HG02973 (cell line): ENCODE data around the gene DDI2.

Experiments
- ATAC-seq: cut with Tn5 transposase; IDR thresholded peaks from one replicate; pipeline ENCODE4 v1.9.1; 2021; ENCODE audit warnings: moderate library complexity; ENCODE audit not compliant: unreplicated experiment

Gene DDI2

DNA sequence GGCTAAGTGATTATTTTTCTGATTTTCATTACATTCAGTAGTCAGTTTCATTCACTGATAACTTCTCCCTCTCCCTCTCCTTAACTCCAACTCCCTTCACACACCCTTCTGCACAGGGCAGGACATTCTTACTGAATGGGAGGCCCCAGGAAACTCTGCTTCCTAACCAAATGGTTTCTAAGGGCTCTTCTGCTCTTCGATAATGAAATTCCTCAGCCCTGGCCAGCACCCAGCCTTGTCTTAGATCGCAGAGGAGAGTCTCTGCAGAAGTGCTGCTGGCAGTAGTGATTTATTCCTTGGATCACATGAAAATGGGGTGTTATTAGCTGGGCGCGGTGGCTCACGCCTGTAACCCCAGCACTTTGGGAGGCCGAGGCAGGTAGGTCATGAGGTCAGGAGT lies 83.2 kb downstream of the DDI2 start:
- no peak for ATAC-seq

DNA sequence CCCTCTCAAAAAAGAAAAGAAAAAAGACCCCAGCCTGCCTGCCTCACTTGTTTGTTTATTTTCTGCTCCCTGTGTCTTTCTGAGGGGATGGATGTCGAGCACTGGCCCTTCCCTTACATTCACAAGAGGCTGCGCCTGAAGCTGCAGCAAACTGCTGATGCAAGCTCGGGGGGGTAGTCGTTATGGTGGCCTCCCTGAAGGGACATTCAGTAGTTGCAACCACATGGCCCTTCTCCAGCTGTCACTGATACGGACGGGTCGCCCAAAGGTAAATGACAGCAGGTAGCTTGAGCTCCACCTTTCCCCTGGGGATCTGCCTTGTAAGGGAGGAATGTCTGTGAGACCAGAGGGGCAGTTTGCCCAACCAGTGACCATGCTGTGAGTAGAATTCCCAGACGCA lies 84.5 kb downstream of the DDI2 start:
- no peak for ATAC-seq

DNA sequence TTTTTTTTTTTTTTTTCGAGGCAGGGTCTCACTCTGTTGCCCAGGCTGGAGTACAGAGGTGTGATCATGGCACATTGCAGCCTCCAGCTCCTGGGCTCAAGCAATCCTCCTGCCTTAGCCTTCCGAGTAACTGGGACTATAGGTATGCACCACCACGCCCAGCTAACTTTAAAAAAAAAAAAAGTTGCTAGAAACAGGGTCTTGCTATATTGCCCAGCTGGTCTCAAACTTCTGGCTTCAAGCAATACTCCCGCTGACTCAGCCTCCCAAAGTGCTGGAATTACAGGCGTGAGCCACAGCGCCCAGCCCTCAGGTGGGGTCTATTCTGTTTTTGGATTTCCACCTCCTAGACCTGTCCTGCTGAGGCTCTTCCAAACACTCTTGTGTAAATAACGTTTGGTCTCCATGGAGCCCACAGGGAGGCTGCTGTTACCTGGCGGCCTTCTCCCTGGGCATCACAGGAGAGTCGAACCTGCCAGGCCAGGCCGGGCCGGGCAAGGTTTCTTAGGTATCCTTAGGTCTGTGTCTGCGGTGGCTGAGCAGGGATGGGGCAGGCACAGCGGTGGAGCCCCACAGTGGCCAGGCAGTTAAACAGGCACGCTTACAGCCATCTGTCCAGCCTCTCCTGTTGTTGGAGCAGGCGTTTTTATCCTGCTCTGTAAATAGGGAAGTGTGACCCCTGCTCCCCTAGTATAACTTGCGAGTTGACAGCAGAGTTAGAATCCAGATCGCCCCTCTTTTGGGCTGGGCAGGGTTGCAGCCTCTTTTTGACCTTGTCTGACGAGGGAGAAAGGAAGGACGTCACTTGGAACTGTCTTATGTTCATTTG lies 85.7 kb downstream of the DDI2 start:
- ATAC-seq: no peak

DNA sequence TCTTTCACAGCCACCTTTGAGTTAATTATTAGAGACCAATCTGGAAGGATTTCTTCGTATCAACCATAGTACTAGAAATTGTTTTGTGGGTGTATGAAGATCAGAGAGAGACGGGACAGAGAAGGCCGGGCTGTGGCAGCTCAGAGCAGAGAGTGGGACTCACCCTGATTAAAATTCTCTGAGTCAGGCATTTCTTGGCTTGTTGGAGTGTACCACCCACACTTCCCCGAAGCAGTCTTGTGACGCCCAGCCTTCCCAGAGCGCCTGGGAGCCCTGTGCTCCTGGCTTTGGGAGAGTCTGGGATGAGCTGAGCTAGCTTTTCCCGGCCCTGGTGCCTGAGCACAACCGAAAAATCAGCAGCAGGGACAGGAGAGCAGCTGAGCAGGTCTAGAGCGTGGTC lies 86.3 kb downstream of the DDI2 start:
- no peak for ATAC-seq

DNA sequence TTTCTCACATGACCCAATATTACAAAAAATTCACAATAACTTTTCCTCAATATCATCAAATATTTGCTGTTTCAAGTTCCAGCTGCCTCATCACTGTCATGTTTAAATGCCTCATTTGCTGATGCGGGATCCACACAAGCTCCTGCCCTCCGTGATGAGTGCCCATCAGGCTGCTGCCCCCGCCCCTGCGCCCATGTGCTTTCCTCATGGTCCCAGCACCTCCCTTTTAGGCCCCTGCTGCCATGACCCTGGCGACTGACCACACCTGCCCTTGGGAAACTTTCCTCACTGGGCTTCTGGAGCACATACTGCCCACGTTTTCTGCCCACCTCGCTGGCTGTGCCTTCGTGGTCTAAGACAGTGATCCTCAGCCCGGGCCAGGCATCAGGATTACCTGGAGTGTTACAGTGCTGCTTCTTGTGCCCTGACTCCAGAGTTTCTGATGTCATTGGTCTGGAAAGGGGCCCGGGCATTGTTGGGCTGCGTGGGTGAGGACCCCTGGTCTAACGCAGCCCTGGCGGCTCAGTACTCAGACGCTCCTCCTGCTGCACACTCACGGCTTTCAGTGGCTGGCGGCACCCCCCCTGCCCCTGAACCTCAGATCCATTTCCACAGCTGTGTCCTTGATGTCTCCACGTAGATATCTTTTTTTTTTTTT lies 87.4 kb downstream of the DDI2 start:
- ATAC-seq: no peak

DNA sequence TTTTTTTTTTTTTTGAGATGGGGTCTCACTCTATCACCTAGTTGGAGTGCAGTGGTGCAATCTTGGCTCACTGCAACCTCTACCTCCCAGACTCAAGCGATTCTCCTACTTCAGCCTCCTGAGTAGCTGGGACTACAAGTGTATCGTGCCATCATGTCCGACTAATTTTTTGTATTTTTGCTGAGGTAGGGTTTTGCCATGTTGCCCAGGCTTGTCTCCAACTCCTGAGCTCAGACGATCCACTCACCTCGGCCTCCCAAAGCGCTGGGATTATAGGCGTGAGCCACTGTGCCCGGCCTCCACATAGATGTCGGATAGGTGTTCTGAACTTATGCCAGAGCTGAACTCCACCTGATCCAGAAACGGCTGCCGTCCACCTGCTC lies 87.9 kb downstream of the DDI2 start:
- ATAC-seq: no peak

DNA sequence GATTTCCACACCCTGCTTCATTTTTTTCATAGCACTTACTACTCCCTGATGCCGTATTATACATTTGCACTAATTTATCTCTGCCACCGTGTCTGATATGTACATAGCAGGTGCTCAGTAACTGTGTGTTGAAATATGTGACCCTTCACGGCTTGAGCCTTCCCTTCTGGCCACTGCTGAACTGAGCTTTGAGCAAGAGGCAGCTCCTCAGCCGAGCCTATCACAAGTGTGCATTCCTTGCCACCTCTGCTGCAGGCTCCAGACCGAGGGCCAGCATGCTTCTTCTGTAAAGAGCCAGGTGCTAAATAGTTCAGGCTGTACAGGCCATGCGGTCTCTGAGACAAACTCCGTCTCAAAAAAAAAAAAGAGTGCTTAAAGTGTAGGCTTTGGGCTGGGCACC lies 89.5 kb downstream of the DDI2 start:
- ATAC-seq: no peak

DNA sequence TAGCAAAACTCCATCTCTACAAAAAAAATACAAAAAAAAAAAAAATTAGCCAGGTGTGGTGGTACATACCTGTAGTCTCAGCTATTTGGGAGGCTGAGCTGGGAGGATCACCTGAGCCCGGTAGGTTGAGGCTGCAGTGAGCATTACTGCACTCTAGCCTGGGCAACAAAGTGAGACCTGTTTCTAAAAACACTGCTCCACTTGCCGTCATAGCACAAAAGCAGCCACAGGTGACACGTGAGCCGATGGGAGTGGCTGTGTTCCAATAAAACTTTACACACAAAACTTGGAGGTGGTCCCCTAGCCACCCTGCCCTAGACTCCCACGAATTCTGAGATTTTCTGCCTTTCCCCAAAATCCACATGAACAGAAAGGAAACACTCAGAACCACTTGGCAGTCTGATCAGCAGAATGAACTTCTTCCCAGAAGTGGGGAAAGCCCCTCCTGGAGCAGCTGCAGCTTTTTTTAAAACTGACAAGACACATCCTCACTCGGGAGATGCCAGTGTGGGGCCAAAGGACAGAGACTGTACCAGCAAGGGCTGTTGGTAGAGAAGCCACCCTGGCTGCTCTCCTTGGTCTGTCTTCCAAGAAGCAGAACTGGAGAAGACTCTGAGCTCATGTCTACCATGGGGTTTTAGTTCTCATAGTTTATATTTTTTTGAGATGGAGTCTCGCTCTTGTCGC lies 90.1 kb downstream of the DDI2 start:
- ATAC-seq: no peak

DNA sequence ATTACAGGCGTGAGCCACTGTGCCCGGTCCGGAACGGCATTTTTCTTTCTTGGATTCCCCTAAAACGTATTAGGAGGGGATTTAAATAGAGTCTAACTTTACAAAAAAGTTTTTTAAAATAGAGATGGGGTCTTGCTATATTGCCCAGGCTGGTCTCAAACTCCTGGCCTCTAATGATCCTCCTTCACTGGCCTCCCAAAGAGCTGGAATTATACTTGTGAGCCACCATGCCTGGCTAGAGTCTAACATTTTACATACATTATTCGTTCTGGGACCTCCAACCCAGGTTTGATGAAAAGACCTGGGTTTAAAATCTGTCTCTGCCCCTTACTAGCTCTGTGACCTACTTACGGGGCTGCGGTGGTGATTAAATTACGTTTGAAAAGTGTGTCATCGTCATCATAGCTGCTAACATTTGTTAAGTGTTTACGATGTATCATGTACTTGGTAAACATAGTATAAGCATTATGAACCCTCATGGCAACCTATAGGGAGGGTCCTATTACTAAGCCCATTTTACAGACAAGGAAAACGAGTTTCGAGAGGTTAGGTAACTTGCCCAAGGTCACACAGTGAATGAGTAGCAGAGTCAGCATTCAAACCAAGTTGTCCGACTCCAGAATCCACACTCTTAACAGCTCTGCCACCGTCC lies 91.4 kb downstream of the DDI2 start:
- ATAC-seq: no peak

DNA sequence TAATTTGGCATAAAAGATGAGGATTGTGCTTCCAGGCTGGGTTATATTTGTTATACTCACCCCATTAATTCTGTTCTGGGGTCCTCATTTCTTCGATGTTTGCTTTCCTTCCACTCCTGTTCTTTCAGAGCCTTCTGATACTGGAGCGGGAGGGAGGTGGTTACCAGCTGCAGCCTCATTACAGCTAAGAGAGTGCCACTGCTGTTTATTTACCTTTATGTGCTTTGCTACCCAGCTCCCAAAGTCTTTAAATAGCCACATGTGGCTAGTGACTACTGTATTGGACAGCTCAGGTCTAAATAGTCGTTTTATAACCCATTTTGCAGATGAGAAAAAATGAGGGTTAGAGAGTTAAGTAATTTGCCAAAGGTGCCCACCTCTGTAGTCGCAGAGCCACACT lies 92.0 kb downstream of the DDI2 start:
- no peak for ATAC-seq

DNA sequence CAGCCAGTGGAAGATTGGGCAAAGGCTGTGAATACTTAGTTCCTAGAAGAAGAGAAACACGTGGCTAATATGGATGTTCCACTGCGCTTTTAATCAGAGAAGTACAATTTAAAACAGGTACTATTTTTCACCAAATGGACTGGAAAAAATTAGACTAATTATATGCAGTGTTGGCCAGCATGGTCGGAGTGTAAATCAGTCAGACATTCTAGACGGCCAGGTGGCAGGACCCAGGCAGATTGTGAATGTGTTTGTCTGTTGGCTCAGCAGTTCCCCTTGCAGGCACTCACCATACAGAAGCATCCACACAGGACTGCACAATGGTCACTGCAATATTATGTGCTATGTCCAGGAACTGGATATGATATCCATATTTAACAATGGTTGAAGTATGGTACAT lies 94.9 kb downstream of the DDI2 start:
- no peak for ATAC-seq

DNA sequence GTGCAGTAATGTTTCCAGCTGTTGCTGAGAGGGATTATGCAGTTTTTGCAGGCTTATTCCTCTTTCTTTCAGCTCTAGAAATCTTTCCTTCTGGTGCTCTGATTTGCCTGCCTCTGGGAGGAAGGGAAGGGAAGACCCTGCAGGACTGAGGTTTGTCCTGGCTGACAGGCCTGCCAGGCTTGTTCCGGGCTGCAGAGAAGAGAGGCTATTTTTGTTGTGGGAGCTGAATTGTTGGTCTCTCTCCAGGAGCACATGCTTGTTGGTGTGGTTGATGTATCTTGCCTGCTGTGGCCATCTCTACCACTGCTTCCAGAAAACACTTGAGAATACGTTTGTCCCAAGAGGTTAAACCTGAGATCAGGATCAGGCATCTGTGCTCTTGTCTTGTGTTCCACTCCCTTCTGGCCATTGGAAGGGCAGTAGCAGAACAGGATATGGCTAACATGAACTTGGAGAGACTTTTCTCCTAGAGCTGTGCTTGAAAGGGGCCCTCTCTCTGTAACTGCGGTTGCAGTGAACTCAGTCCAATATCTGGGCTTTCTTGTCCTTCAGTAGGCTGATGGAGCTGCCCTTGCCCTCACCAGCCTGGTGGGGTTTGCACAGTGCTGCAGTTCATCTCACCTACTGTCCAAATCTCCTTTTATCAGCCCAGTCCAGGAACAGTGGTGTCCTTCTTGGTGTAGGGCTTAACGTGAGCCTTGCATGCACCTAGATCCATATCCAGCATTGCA lies 97.3 kb downstream of the DDI2 start:
- no peak for ATAC-seq

DNA sequence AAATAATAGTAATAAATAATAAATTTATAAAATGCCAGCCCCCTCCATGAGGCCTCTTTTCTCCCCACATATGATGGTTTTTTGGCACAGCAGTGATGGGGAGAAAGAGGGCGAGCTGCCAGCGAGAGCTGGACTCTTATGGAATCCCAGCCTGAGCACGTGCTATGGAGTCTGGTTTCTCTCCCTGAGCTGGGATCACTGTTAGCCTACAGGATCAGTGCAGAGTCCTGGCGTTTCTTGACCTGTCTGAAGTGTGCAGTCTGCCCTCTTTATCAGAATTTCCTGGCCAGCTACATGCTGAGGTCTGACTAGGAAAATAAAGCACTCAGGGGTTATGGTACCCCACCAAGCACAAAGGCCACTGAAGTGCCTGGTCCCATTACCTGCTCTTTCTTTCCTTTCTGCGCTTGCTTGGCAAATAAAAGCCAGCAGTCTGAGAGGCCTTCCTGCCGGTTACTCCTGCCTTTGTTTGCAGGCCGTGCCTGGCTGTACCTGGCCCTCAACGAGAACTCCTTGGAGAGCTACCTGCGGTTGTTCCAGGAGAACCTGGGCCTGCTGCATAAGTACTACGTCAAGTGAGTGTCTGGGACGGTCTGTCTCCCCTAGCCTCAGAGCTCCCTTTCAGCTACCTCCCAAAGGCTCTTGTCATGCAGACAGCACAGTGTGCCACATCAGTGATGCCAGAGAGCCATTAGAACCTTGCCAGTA lies 100.3 kb downstream of the DDI2 start:
- no peak for ATAC-seq

DNA sequence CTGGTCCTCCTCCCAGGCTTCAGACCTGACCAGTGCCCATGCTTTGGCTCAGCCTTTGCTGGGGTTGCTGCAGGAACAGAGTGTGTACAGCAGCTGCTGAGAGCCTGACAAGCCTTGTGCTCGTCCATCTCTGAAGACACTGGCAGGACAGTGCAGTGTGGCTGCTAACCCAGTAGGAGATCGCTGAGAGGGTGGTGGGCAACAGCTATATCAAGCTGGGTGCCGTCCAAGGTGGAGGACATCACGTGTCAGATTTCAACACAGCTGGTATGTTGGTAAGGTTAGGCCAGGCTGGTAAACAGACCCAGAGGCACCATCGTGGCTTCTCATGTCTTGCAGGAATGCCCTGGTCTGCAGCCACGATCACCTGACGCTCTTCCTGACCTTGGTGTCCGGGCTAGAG lies 100.9 kb downstream of the DDI2 start:
- no peak for ATAC-seq
